Stimulated activated CD8-positive, alpha-beta memory T cell treated with anti-CD3 and anti-CD28 coated beads, Interleukin-15, amount 100 ng/mL, for 1 hour (primary cell): ENCODE measurements around the gene CCDC71.
A peak's percentile ranks its signal among the peaks of the same experiment; 100 is the strongest.

Experiments
- DNase-seq: peaks from one replicate; pipeline ENCODE4 v3.0.0-alpha.2; 2020; ENCODE audit warnings: low read depth

CCDC71 gene

GRCh38 chr3:49165771-49166751, at the start of gene CCDC71:
TSS of gene CCDC71 (minus strand) at chr3:49166331. CDS start at chr3:49164208, 2,123 bp downstream.
- DNase-seq = peak; percentile 47

- no peak for DNase-seq
Measured at GRCh38 chr3:49213998-49214397, 47.9 kb upstream of the CCDC71 start.

GRCh38 chr3:49213541-49213943, 47.4 kb upstream of the CCDC71 start:
- no peak for DNase-seq

- DNase-seq = no peak
Measured at GRCh38 chr3:49199900-49200281, 33.8 kb upstream of the CCDC71 start.

- no peak for DNase-seq
Measured at GRCh38 chr3:49199239-49199899, 33.2 kb upstream of the CCDC71 start.

GRCh38 chr3:49198611-49199230, 32.6 kb upstream of the CCDC71 start:
- DNase-seq = no peak

GRCh38 chr3:49198161-49198560, 32.0 kb upstream of the CCDC71 start:
- no peak for DNase-seq

- DNase-seq = no peak
Measured at GRCh38 chr3:49191741-49192140, 25.6 kb upstream of the CCDC71 start.

- no peak for DNase-seq
Measured at GRCh38 chr3:49183873-49184272, 17.7 kb upstream of the CCDC71 start.

GRCh38 chr3:49182682-49183081, 16.6 kb upstream of the CCDC71 start:
- DNase-seq = no peak

GRCh38 chr3:49181351-49181750, 15.2 kb upstream of the CCDC71 start:
- DNase-seq = no peak

GRCh38 chr3:49180116-49180515, 14.0 kb upstream of the CCDC71 start:
- DNase-seq = no peak

- DNase-seq = no peak
Measured at GRCh38 chr3:49177073-49177472, 10.9 kb upstream of the CCDC71 start.

GRCh38 chr3:49175530-49175929, 9.4 kb upstream of the CCDC71 start:
- no peak for DNase-seq

- no peak for DNase-seq
Measured at GRCh38 chr3:49174397-49174985, 8.4 kb upstream of the CCDC71 start.

GRCh38 chr3:49173792-49174170, 7.7 kb upstream of the CCDC71 start:
- DNase-seq = no peak

GRCh38 chr3:49173116-49173791, 7.1 kb upstream of the CCDC71 start:
- no peak for DNase-seq

- DNase-seq = no peak
Measured at GRCh38 chr3:49172551-49173041, 6.5 kb upstream of the CCDC71 start.

GRCh38 chr3:49171775-49172500, 5.8 kb upstream of the CCDC71 start:
- no peak for DNase-seq

- peak; percentile 64 for DNase-seq
Measured at GRCh38 chr3:49171119-49171774, 5.1 kb upstream of the CCDC71 start, which contains the start of gene KLHDC8B. TSS of gene KLHDC8B (plus strand) at chr3:49171598. CDS start at chr3:49172770, 1,172 bp downstream.
